GM19328 (cell line): ENCODE data around the gene CIAO3.

Experiments
- ATAC-seq: cut with Tn5 transposase; IDR thresholded peaks from one replicate; pipeline ENCODE4 v1.9.1; 2021; ENCODE audit warnings: mild to moderate bottlenecking, moderate library complexity; ENCODE audit not compliant: unreplicated experiment

CIAO3 gene

DNA sequence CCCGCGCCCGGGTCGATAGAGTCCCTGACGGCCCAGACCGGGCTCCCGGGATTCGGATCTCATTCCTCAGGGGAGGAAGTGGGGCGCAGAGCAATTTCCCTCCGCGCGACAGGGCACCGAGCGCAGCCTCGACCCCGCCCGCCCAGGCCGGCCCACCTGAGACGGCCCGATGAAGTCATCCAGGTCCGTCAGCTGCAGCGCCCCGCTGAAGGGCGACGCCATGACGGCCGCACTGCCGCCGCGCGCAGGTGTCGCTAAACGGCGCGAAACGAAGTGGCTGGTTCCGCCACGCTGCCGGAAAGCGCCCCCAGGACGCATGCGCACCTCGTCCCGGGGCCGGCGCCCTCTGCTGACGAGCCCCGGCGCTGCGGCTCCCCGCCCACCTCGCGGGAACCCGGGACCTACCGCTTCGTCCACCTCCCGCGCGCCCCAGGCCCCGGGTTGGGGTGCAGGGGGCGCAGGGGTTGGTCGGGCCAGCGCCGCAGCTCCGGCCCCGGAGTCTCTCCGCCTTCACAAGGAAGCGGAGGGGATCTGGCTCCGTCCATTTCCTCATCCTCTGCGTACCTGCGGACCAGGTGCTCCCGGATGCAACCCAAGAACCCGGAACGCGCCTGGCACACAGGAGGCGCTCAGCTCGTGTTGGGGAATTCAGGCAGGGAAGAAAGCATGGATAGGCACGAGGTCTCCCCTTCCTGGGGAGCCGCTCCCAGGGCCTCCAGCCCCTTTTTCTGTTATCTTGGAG, at the start of gene CIAO3:
Gene CIAO3 (minus strand): TSS at position 234 of the 742 bp plus-strand sequence. CDS start 12 bp downstream, at position 222.
- peak; percentile 58 for ATAC-seq

DNA sequence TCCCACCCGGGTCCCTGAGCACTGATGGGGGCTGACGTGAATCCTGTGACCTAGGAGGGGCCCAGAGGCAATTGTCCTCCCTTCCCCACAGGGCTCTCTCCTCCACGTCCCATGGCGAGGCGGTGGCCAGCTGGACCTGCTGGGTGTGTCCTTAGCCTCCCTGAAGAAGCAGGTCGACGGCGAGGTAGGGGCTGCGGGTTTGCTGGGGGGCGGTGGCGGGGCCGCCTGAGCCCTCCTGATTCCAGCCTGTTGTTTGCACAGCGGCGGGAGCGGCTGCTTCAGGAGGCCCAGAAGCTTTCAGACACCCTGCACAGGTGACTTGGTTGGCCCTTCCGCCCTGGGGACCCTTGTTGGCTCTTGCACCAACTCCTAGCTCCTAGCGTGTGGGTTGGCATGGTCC, 49.3 kb upstream of the CIAO3 start:
- no peak for ATAC-seq

DNA sequence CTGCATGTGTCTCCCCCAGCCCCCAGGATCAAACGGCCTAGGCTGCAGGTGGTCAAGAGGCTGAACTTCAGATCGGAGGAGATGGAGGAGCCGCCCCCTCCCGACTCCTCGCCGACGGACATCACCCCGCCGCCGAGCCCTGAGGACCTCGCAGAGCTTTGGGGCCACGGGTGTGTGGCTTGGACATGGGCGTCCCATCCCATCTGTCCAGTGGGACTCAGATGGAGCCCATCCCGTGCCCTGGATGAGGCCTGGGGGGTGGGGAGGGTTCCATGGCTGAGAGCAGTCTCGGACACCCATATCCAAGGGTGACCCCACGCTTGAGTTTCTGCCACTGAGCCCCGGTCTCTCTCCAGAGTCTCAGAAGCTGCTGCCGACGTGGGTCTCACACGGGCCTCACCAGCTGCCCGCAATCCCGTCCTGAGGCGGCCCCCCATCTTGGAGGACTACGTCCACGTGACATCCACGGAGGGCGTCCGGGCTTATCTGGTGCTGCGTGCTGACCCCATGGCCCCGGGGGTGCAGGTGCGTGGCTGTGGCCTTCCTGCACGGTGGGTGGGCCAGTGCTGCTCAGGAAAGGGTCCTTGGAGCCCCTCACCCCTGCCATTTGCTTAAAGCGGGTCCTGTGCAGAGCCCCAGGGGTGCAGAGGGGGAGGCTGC, 48.5 kb upstream of the CIAO3 start:
- ATAC-seq, result no peak

DNA sequence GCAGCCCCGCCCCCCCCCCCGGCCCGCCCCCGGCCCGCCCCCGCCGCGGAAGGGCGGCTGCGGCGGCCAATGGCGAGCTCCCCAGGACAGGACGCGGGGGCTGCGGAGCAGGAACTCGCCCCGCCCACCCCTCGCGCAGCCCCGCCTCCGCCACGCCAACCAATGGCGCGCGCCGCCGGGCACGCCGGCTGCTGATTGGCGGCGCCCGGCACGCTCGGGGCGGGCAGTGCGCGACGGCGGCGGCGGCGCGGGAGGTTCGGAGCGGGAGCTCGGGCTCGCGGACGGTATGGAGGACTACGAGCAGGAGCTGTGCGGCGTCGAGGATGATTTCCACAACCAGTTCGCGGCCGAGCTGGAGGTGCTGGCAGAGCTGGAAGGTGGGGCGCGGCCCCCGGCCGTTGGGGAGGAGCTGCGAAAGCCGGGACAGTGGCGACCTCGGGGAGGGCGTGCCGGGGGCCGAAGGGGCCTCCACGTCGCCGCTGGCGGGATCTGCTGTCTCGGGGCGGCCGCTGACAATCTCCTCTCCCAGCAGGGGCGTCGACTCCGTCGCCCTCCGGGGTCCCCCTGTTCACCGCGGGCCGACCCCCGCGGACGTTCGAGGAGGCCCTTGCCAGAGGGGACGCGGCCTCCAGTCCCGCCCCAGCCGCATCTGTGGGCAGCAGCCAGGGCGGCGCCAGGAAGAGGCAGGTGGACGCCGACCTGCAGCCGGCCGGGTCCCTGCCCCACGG, 47.8 kb upstream of the CIAO3 start, which contains the start of gene CHTF18:
Gene CHTF18 (plus strand): TSS at position 222 of the 728 bp plus-strand sequence. CDS start 65 bp downstream, at position 287.
- ATAC-seq, result peak; percentile 85

DNA sequence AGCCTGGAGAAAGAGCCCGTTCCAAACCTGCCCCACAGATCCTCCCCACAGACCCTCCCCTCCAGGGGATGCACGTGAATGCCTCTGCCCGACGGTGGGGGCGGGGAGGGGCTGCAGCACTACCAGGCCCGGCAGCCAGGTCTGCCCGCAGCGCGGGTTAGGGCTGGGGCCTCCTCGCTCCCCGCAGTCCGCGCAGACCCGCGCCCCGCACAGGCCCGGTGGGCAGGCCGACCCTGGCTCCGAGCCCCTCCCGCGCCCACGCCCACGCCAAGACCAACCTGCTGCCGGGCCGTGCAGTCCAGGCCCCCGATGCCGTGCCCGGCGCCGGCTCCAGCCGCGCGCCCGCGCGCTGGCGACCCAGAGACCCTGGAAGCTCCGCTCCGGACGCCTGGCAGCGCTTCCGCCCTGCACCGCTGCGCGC, 47.2 kb upstream of the CIAO3 start, which contains the start of gene RPUSD1:
Gene RPUSD1 (minus strand): TSS at position 404 of the 421 bp plus-strand sequence. CDS start 644 bp downstream, outside the sequence.
- ATAC-seq, result peak; percentile 12

DNA sequence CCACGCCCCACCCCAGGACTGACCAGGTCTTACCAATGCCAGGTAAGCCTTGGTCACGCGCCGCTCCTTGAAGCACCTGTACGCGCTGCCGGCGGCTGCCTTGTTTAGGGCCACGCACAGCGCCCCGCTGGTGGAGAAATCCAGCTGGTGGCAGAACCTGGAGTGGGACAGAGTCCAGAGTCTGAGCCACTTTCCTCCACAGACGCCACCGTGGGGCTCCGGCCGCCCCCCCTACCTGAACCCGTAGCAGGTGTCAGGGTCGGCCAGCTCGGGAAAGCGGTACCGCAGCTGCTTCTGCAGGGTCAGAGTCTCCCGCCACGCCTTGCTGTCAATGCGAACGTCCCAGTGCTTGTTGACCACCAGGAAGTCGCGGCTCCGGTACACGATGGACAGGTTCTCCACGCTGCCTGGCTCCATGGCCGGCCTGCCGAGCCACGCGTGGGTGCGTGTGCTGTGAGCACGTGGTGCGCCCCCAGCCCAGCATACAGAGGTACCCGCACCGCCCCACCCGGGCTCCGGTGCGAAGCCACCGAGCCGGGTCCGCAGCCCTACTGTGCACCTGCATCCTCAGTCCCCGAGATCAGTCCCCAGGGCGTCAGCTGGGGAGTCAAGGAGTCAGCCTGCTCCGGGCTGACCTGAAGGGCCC, 46.6 kb upstream of the CIAO3 start:
- no peak for ATAC-seq

DNA sequence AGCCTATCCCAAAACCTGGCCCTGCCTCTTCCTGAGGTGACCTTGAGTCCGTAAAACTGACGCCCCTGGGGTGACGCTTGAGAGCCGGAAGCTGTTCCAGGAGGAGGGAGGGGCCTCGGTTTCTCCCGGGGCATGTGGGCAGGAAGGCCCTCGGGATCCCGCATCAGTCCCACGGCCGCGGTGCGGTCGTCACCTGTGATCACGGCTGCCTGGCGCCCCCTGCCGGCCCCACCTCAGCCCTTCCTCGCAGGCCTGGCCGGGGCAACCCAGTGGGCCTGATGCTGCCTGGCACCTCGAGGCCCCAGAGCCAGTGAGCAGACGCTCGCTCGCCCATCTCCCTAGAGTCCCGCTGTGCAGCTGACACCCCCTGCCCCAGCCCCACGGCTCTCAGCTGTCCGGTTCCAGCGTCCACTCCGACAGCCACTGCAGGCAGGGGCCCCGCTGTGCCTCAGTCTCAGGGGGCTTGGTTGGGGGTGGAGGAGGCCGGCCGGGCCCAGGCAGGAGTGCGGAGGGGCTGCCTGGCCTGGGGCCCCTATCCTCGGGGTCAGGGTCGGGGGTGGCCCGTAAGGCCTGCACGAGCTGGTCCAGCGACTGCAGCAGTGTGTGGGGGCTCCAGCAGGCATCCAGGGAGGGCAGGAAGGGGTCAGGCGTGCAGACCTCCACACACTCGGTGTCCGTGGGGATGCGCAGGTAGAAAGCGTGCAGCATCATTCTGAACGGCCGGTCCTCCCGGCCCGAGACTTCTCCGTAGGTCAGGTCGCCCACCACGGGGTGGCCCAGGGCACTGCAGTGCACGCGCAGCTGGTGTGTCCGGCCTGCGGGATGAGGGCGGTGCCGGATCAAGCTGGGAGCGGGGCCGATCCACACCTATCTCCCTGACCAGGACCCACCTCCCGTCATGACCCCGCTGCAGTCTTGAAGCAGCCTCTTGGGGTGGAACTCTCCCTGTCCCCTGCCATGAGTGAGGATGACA, 45.1 kb upstream of the CIAO3 start:
- ATAC-seq, result no peak

DNA sequence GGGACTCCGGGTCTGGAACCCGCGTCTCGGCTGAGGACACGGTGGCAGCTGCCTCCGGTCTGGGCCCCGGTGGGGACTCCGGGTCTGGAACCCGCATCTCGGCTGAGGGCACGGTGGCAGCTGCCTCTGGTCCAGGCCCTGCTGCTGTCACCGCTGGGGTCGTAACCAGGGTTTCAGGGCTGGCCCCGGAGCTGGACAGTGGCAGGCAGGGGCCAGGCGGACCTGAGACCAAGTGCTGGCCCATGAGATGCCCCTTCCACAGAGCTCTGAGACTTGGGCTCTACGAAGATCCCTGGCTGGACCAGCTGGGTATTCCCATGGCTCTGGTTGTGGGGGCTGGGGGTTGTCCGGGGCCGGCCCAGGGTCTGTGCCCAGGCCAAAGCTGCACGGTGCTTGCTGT, 43.6 kb upstream of the CIAO3 start:
- ATAC-seq, result no peak

DNA sequence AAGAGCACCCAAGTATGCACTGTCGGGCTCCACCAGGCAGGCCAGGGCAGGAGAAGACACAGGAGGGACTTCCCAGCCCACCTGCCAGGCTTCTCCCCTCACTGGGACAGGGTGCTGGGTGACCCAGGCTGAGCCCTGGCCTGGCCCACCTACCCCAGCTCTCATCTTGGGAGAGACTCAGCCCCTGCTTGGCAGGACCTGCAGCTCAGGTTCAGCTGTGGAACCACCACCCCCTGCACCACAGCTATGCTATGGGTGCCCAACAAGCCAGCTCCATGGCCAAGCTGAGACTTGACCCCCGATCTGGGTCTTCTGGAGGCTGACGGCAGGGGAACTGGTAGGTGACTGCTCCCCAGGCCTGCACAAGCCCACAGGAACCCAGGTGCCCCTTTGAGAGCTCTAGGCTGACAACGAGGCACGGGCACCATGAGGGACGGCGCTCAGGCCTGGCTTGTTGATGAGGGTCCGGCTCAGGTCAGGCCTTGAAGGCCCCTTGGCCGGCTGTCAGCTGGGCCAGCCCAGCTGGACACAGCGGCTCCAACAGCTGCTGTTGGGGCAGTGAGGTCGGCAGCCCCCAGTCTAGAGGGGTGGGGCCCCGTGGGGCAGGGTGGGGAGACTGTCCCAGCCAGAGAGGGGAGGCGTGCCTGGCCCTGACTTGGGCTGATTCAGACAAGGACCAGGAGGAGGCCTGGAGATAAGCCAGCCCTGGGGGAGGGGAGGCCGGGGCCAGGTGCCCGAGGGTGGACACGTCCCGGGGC, 42.8 kb upstream of the CIAO3 start:
- no peak for ATAC-seq

DNA sequence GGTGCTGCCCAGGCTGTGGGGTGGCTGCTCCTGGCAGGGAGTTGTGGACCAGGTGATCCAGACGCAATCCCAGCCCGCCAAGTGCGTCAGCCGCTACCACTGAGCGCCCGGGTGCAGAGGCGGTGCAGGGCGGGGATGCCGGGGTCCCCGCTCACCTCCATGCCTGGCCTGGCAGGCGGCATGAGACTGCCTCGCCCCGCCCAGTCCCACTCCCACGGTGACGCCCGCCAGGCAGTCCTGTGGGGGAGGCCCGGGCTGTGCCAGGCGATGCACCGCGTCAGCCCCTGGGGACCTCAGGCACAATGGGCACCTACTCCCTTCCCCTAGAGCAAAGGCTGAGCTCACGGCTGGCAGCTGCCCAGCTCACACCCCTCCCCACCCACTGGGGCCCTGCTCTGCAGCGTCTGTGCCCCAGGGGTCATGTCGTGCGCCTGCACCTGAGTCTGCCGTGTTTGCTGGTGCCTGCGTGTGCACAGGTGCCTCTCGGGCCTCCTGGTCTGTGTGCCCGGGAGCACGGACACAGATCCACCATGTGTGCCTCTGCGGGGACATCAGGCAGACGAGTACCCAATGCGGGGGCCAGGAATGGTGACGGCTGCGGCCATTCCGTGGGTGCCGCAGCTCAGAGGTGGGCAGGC, 42.1 kb upstream of the CIAO3 start:
- no peak for ATAC-seq

DNA sequence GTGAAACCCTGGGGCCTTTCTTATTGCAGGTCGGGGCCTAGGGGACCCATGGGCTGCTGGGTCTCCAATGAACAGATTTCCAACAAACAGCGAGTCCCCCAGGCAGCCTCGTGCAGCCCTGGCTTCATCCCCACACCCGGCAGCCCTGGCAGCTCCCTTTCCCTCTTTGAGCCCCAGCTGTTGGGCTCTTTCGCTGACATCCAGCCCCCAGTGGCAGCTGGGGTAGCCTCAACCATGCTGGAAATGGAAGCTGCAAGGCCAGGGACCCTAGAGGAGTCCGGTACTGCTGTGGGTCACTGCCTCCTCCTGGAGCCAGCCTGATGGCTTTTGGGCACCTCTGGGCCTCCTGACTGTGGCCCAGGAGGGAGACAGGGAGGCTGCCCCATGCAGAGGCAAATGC, 41.5 kb upstream of the CIAO3 start:
- no peak for ATAC-seq

DNA sequence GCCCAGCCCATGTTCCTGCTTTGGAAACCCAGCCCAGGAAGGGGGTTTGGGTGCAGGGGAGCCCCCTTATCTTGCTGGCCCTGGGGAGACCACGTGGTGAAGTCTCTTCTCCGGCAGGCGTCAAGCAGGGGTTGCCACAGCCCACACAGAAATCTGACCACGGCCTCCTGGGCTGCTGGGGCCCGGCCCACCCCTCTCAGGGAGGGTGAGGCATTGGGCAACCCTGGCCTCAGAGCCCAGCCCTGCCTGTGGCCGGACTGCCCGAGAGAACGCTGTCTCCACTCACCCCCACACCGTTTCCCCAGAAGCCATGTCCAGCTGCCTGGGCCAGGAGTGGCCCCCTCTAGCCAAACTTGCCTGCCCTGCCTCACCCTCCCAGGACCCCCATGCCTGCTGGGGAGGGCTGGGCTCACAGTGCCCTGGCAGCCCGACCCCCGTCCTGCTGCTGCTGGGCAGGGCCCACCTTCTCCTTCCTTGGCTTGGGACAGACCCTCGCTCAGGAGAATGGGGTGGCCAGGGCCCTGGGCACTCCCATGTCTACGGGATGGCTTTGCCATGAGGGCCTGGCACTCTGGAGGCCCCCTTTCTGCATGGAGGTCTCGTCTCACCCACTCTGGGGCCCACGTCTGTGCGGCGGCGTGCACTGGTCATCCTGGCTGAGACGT, 40.7 kb upstream of the CIAO3 start:
- no peak for ATAC-seq

DNA sequence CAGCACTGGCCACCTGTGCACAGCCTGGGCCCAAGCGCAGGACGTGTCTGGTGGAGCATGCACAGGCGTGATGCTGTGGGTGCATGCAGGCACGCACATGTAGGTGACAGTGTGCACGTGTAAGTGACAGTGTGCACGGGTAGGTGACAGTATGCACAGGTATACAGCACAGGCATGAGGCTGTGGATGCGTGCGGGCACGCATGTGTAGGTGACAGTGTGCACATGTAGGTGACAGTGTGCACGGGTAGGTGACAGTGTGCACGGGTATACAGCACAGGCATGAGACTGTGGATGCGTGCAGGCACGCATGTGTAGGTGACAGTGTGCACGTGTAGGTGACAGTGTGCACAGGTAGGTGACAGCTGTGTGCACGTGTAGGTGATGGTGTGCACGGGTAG, 39.5 kb upstream of the CIAO3 start:
- no peak for ATAC-seq

DNA sequence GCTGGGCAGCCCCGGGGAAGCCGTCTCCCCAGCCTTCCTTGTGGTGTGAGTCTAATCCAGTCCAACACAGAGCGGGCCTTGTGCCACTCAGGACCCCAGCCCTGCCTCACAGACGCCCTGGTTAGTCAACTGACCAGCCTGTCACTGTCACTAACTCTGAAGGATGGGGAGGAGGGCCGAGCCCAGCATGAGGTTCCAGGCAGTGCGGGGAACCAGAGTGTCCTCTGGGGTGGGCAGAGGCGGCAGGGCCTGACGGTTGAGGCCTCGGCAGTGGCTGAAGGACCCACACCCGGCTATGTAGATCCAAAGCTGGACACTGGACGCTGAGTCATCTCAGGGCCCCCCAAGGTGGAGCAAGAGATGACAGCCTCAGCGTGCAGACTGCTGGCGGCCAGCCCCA, 38.8 kb upstream of the CIAO3 start:
- no peak for ATAC-seq

DNA sequence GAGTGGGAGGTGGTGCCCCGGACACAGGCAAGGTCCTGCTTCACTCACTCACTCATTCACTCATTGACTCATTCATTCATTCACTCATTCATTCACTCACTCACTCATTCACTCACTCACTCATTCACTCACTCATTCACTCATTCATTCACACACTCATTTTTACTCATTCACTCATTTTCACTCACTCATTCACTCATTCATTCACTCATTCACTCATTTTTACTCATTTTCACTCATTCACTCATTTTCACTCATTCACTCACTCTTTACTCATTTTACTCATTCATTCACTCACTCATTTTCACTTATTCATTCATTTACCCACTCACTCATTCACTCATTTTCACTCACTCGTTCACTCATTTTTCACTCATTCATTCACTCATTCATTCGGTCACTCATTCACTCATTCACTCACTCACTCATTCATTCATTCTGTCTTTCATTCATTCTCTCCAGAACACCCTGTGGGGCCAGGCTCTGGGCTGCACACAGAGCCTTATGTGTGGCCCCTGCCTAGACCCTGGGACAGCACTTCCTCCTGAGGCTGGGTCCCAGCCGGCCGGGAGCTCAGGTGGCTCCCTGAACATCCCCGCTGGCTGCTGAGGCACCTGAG, 38.2 kb upstream of the CIAO3 start:
- no peak for ATAC-seq

DNA sequence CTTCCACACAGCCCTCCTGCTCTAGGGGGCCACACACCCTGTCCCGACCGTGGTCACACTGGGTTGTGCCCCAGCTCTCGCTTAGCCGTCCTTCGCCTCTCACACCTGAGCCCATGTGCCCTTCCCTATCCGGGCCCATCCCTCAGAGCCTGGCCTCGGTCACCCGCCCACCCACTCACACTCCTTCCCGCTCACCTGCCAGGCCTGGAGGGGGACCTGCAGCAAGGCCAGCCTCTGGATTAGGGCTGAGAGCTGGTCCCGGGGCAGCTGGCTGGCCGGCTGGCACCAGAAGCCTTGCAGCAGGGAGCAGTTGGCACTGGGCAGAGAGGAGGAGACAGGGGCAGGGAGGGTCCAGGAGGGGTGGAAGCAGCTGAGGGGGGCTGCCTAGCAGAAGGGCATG, 37.6 kb upstream of the CIAO3 start:
- no peak for ATAC-seq

DNA sequence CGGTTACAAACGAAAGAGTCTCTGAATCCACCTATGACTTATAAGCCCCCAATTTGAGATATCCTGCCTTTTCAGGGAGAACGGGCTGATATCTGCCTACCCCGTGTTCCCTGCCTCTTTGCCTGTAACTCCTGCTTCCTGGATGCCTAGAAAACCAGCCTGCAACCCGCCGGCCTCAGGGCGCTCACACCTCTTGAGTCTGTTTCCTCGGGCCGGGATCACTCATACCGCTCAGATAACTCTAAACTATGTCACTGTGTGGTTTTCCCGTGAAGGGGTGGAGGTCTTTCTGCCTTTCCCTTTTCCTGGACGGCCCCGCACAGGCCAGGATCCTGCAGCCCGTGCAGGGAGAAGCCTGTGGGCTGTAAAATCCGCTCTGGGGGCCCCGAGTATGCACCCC, 37.0 kb upstream of the CIAO3 start:
- ATAC-seq, result no peak

DNA sequence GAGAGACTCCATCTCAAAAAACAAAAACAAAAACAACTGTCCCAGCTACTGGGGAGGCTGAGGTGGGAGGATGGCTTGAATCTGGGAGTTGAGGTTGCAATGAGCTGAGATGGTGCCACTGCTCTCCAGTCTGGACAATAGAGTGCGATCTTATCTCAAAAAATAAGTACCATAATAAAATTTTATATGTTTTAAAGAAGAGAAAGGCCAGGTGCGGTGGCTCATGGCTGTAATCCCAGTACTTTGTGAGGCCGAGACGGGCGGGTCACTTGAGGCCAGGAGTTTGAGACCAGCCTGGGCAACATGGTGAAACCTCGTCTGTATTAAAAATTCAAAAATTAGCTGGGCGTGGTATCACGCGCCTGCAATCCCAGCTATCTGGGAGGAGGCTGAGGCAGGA, 36.0 kb upstream of the CIAO3 start:
- no peak for ATAC-seq
